GM21390 (cell line): ENCODE results near the gene GGCT.
"Not testable (repeated sequence)": the region's sequence is repeated elsewhere in the genome, so short reads cannot be mapped to it uniquely, and the experiment has no call there.

ENCODE experiments used
- ATAC-seq: cut with Tn5 transposase; IDR thresholded peaks from one replicate; pipeline ENCODE4 v1.9.1; 2021; ENCODE audit not compliant: unreplicated experiment

Gene GGCT

GRCh38 chr7:30519122-30519521 is 14.5 kb upstream of the GGCT start:
- ATAC-seq = no peak

- no peak for ATAC-seq
Observed at GRCh38 chr7:30515761-30516160, 11.1 kb upstream of the GGCT start.

GRCh38 chr7:30514776-30515175 is 10.1 kb upstream of the GGCT start:
- ATAC-seq = no peak

- no peak for ATAC-seq
Observed at GRCh38 chr7:30514177-30514576, 9.5 kb upstream of the GGCT start.

- no peak for ATAC-seq
Observed at GRCh38 chr7:30513762-30514161, 9.1 kb upstream of the GGCT start.

GRCh38 chr7:30511973-30512662 is 7.5 kb upstream of the GGCT start:
- no peak for ATAC-seq

- ATAC-seq = no peak
Observed at GRCh38 chr7:30511494-30511893, 6.9 kb upstream of the GGCT start.

- no peak for ATAC-seq
Observed at GRCh38 chr7:30510124-30511075, 5.8 kb upstream of the GGCT start.

- not testable (repeated sequence) for ATAC-seq
Observed at GRCh38 chr7:30509171-30509857, 4.7 kb upstream of the GGCT start.

- ATAC-seq = not testable (repeated sequence)
Observed at GRCh38 chr7:30507346-30507900, 2.8 kb upstream of the GGCT start.

GRCh38 chr7:30505174-30505697 is 607 bp upstream of the GGCT start:
- no peak for ATAC-seq

- ATAC-seq = no peak
Observed at GRCh38 chr7:30503274-30504212, 1.1 kb downstream of the GGCT start.

GRCh38 chr7:30502470-30503251 is 2.0 kb downstream of the GGCT start:
- no peak for ATAC-seq

GRCh38 chr7:30501264-30501663 is 3.4 kb downstream of the GGCT start:
- no peak for ATAC-seq

GRCh38 chr7:30493228-30493627 is 11.4 kb downstream of the GGCT start:
- ATAC-seq = no peak

- no peak for ATAC-seq
Observed at GRCh38 chr7:30491417-30491816, 13.2 kb downstream of the GGCT start.

- ATAC-seq = no peak
Observed at GRCh38 chr7:30487371-30487770, 17.3 kb downstream of the GGCT start.

GRCh38 chr7:30485667-30486066 is 19.0 kb downstream of the GGCT start:
- no peak for ATAC-seq

- ATAC-seq = not testable (repeated sequence)
Observed at GRCh38 chr7:30481416-30481815, 23.2 kb downstream of the GGCT start.
